ENCODE measurements around the gene HOXA1. TPM values are rescaled to one million over a fixed set of nuclear protein-coding genes. Genes with fewer than 3 reads are reported as not detected.
A peak's percentile ranks its signal among the peaks of the same experiment; 100 is the strongest.

The HOXA1 gene
- total and polyA plus RNA-seq, 2 of the 8 experiments (the other 6 are each of a cell fraction or from before 2014, with no cell fraction given): not detected

DNA sequence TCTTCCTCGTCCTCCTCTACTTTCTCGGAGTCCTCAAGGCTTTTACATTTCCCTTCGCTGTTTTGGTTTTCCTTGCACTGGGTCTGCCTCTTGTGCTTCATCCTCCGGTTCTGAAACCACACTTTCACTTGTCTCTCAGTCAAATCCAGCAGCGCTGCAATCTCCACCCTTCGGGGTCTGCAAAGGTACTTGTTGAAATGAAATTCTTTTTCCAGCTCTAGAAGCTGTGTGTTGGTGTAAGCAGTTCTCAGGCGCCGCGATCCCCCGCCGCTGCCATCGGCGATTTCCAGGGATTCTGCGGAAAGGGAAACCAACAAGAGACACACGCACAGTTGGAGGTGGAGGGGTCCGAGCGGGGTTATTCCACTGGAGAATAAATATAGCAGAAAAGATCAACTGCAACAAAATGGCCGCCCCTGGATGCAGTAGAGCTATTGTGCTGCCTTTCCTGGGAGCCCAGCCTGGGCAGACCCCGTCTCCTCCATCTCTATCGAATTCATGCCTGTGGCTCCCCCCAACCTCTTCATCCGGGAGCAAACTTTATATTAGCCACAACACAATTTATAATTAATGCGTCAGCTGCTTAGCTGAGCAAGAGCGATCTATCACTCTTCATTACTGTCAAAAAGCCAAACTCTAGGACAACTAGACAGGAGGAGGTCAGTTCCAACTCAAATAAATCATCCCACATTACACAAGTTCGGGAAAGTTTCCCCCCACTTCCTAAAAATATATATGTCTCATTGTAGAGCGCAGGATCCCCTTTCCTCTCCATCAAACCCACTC, 5.6 kb upstream of the HOXA1 start:
- H3K9me3 ChIP-seq (ENCODE audit: insufficient read depth in 2 of 2, low read depth in 1 of 2, low read length in 1 of 2): no peaks in the 10 kb centered on the region
- peaks cover 96 to 100% (median 99%) of the 10 kb centered on the region in 4 experiments for H3K27me3 ChIP-seq (replicated peaks in 1 of 4; ENCODE audit: control insufficient read depth in 3 of 4, extremely low read depth in 1 of 4, insufficient read depth in 3 of 4, low read length in 3 of 4)
- no peak overlapping the region for H3K18ac ChIP-seq (ENCODE audit: extremely low read depth, low read length)
- H2AFZ ChIP-seq (ENCODE audit: low read length): no peak overlapping the region
- H4K20me1 ChIP-seq (replicated peaks in 1 of 2; ENCODE audit: control insufficient read depth in 1 of 2, insufficient read depth in 2 of 2, low read length in 2 of 2): peaks cover 23 to 40% of the 10 kb centered on the region in 2 experiments
- CTCF ChIA-PET (ENCODE audit: partially characterized antibody): interaction anchor here (1.1 to 12.1 kb wide), 3 partner anchors 9 to 44 kb away, joined by 3 to 123 read pairs (median 4); partner anchors contain the start of genes HOXA5 and HOXA6
- peaks cover 0 to 19% (median 9%) of the 10 kb centered on the region in 4 experiments; a peak in 6 of 7 replicates for H3K4me1 ChIP-seq (replicated peaks in 1 of 4; ENCODE audit: control insufficient read depth in 3 of 4, insufficient read depth in 4 of 4, low read length in 3 of 4)
- H3K14ac ChIP-seq (ENCODE audit: insufficient read length): no peak overlapping the region
- H3K23ac ChIP-seq (ENCODE audit: insufficient read length): no peak overlapping the region
- no peaks in the 10 kb centered on the region for H3K79me1 ChIP-seq (ENCODE audit: low read depth, low read length)
- no peak overlapping the region; the same call in 1 of the 2 replicates for H4K8ac ChIP-seq (ENCODE audit: extremely low read depth, insufficient read depth, low read length)
- no peak overlapping the region for H3K9ac ChIP-seq (replicated peaks in 1 of 4; ENCODE audit: extremely low read depth in 1 of 4, low read depth in 3 of 4, low read length in 3 of 4)
- no peak overlapping the region for H2BK5ac ChIP-seq (ENCODE audit: low read depth, low read length)
- H3K79me2 ChIP-seq (ENCODE audit: control insufficient read depth in 1 of 2, insufficient read depth in 2 of 2, low read length in 2 of 2): no peaks in the 10 kb centered on the region
- peaks cover 0 to 11% (median 0%) of the 10 kb centered on the region in 4 experiments; a peak in 1 of 8 replicates for H3K36me3 ChIP-seq (ENCODE audit: control insufficient read depth in 2 of 4, insufficient read depth in 4 of 4, low read length in 3 of 4)
- peak overlapping the region; percentile 39; the same call in 1 of the 2 replicates for H2BK12ac ChIP-seq (ENCODE audit: low read depth, low read length)
- DNase-seq (ENCODE audit: low read depth in 1 of 2, low spot score in 2 of 2): no peak
- H3K56ac ChIP-seq (replicated peaks; ENCODE audit: insufficient read length, low read depth, low read length): no peak overlapping the region
- peak overlapping the region; percentile 44 to 69 for H3K4me2 ChIP-seq (ENCODE audit: insufficient read depth in 1 of 2, low read depth in 2 of 2, low read length in 2 of 2)
- no peak overlapping the region for H2BK120ac ChIP-seq (replicated peaks; ENCODE audit: low read depth, low read length)
- H2BK20ac ChIP-seq (ENCODE audit: low read length): no peak overlapping the region
- WGBS, 2 experiments (ENCODE audit: extremely low coverage in 1 of 2, insufficient coverage in 1 of 2, insufficient read length in 1 of 2, insufficient replicate concordance in 2 of 2, low coverage in 1 of 2, low lambda C conversion rate in 2 of 2, missing lambda C conversion rate in 1 of 2): 9% methylated on average over 25 of the region's 25 CpGs; no CpG with 5 or more reads in 1 of the 2 experiments
- no peak overlapping the region for H2AK5ac ChIP-seq (ENCODE audit: low read depth, low read length)
- H4K5ac ChIP-seq (ENCODE audit: insufficient read length, low read depth, low read length): no peak overlapping the region
- POLR2A ChIA-PET (ENCODE audit: partially characterized antibody): interaction anchor here (1.2 kb wide), 1 partner anchor 11 kb away, joined by 3 read pairs; no protein-coding TSS in a partner anchor
- H4K91ac ChIP-seq (replicated peaks; ENCODE audit: insufficient read length, low read length): no peak overlapping the region
- peak overlapping the region; percentile 61; the same call in 1 of the 2 replicates for H2BK15ac ChIP-seq (ENCODE audit: low read length)
- no peak overlapping the region for H3K27ac ChIP-seq (ENCODE audit: low read depth, low read length)
- peak overlapping the region; percentile 2 to 37 (median 10); a peak in 5 of 8 replicates for H3K4me3 ChIP-seq (ENCODE audit: extremely low read depth in 1 of 4, insufficient read depth in 2 of 4, low read depth in 3 of 4, low read length in 4 of 4)
- FAIRE-seq: no peak
- no peak overlapping the region for H3K4ac ChIP-seq (replicated peaks; ENCODE audit: insufficient read length, low read depth, low read length)
- peaks cover 4% of the 10 kb centered on the region; the same call in 1 of the 2 replicates for H3K23me2 ChIP-seq (ENCODE audit: low read depth, low read length)
- peak; percentile 92 for TF ChIP-seq EZH2 (IDR thresholded peaks at IDR 0.05; ENCODE audit: low read depth, low read length, severe bottlenecking)
- TF ChIP-seq RNF2 (IDR thresholded peaks at IDR 0.05; ENCODE audit: borderline replicate concordance, low read depth, low read length, missing control alignments, poor library complexity, severe bottlenecking): peak; percentile 63
- TF ChIP-seq SUZ12 (IDR thresholded peaks at IDR 0.05; ENCODE audit: low read length): peak; percentile 90
- peak; percentile 91; the same call in 1 of the 2 replicates for TF ChIP-seq CBX8 (IDR thresholded peaks at IDR 0.05; ENCODE audit: borderline replicate concordance, low read depth, low read length)
- no peak for TF ChIP-seq EGR1 (IDR thresholded peaks at IDR 0.05; ENCODE audit: borderline replicate concordance, low read depth, low read length)
- TF ChIP-seq KDM5A (IDR thresholded peaks at IDR 0.05; ENCODE audit: low read length): no peak
- TF ChIP-seq ASH2L (IDR thresholded peaks at IDR 0.05; ENCODE audit: low read length): peak; percentile 17
- no peak for TF ChIP-seq RXRA (IDR thresholded peaks at IDR 0.05; ENCODE audit: insufficient read depth, low read depth, low read length)
- no peak for TF ChIP-seq SRF (IDR thresholded peaks at IDR 0.05; ENCODE audit: low read depth, low read length)
